ENCODE data around the gene ITGA8. TPM values are rescaled to one million over a fixed set of nuclear protein-coding genes. Genes with fewer than 3 reads are reported as not detected.

Gene ITGA8
- total RNA-seq, 1 experiment from 2014 or later: 0.02 TPM

DNA sequence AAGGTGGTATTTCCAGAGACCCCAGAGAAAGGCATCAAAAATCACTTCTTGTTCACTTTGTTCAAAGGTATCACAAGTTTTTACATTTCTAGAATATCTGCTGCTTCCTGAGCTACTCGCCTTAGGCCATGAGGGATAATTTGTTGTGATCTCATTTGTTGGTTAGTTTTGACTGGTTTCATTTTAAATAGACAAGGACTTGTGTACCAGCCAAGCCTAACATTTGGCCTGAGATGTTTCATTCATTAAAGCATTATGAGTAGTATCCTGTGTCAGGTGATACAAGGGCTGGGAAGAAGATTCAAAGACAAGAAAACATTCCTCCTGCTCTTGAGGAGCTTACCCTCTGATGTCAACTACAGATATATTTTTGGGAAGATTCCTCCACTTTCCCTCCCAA is 178.3 kb downstream of the ITGA8 start:
- no peaks in the 10 kb centered on the region for H3K9me2 ChIP-seq (ENCODE audit: insufficient read depth)
- no peak overlapping the region for H3K27ac ChIP-seq (ENCODE audit: low read depth, low read length)
- POLR2A ChIA-PET: no interaction called here
- H3K4me1 ChIP-seq (ENCODE audit: control insufficient read depth in 1 of 2, insufficient read depth in 2 of 2, low read length in 2 of 2): no peaks in the 10 kb centered on the region
- intact Hi-C loops (cut with micrococcal nuclease): no loop called here
- DNase-seq (ENCODE audit: low read depth, low spot score): no peak
- no peak overlapping the region for H2AFZ ChIP-seq (ENCODE audit: low read depth, low read length, poor library complexity, severe bottlenecking)
- CTCF ChIA-PET: no interaction called here
- H3K9me3 ChIP-seq (ENCODE audit: control insufficient read depth in 1 of 2, insufficient read depth in 1 of 2, low read depth in 1 of 2, low read length in 2 of 2): no peaks in the 10 kb centered on the region
- RAD21 ChIA-PET (ENCODE audit: low non-redundant PET in 1 of 2, low total read pairs in 2 of 2, uncharacterized antibody in 2 of 2, unreplicated experiment in 2 of 2): no interaction called here
- H3K9ac ChIP-seq (ENCODE audit: low read length): no peak overlapping the region
- no peaks in the 10 kb centered on the region for H3K79me2 ChIP-seq (ENCODE audit: insufficient read depth, low read length)
- no peak overlapping the region for H3K4me2 ChIP-seq (ENCODE audit: low read length)
- TF ChIP-seq EZH2 (IDR thresholded peaks at IDR 0.05): no peak
- no peak for TF ChIP-seq SRF (IDR thresholded peaks at IDR 0.05; ENCODE audit: low read depth)
- TF ChIP-seq SP1 (IDR thresholded peaks at IDR 0.05; ENCODE audit: low read depth): no peak
- TF ChIP-seq, protein P1, sequence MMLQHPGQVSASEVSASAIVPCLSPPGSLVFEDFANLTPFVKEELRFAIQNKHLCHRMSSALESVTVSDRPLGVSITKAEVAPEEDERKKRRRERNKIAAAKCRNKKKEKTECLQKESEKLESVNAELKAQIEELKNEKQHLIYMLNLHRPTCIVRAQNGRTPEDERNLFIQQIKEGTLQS (IDR thresholded peaks at IDR 0.05): no peak
- no peak for TF ChIP-seq SIN3A (IDR thresholded peaks at IDR 0.05; ENCODE audit: low read depth)
- no peak for TF ChIP-seq TCF7L2 (IDR thresholded peaks at IDR 0.05; ENCODE audit: borderline replicate concordance, extremely low read depth, insufficient read depth, insufficient read length)
- no peak overlapping the region for H3K4me3 ChIP-seq (replicated peaks in 1 of 2; ENCODE audit: low read depth in 1 of 2, low read length in 2 of 2)
- no peaks in the 10 kb centered on the region for H3K36me3 ChIP-seq (ENCODE audit: control insufficient read depth in 1 of 2, insufficient read depth in 2 of 2, low read length in 2 of 2)
- H4K20me1 ChIP-seq (ENCODE audit: insufficient read depth): no peaks in the 10 kb centered on the region
- H3K27me3 ChIP-seq (ENCODE audit: insufficient read depth, low read length): peaks cover 16% of the 10 kb centered on the region
- no TSS peak for BruUV-seq (replicated peaks)
- no peak for ATAC-seq

DNA sequence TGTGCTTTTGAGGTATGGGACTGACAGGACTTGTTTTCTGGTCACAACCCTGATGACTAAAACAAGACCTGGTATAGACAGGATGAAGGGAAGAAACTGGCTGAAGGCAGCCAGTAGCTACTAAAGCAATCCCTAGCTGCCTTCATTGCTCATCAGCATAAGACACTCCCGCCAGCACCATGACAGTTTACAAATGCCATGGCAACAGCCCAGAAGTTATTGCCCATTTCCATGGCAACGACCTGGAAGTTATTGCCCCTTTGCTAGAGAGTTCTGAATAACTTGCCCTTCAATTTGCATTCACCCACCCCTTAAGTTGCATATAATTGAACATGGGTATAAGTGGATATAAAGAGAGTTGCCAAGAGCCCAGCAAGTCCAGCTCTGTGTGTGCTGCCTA is 179.0 kb downstream of the ITGA8 start:
- intact Hi-C loops (cut with micrococcal nuclease): no loop called here
- Histone ChIP-seq H3K27me3 (ENCODE audit: insufficient read depth, low read length) (peaks cover 19% of the 10 kb centered on the region), H3K36me3 (ENCODE audit: control insufficient read depth in 1 of 2, insufficient read depth in 2 of 2, low read length in 2 of 2) (no peaks in the 10 kb centered on the region), H3K4me3 (replicated peaks in 1 of 2; ENCODE audit: low read depth in 1 of 2, low read length in 2 of 2) (no peak overlapping the region), H3K27ac (ENCODE audit: low read depth, low read length) (no peak overlapping the region), H3K4me2 (ENCODE audit: low read length) (no peak overlapping the region), H3K79me2 (ENCODE audit: insufficient read depth, low read length) (no peaks in the 10 kb centered on the region), H2AFZ (ENCODE audit: low read depth, low read length, poor library complexity, severe bottlenecking) (no peak overlapping the region), H4K20me1 (ENCODE audit: insufficient read depth) (no peaks in the 10 kb centered on the region), H3K9ac (ENCODE audit: low read length) (no peak overlapping the region), H3K9me2 (ENCODE audit: insufficient read depth) (no peaks in the 10 kb centered on the region), H3K9me3 (ENCODE audit: control insufficient read depth in 1 of 2, insufficient read depth in 1 of 2, low read depth in 1 of 2, low read length in 2 of 2) (no peaks in the 10 kb centered on the region), H3K4me1 (ENCODE audit: control insufficient read depth in 1 of 2, insufficient read depth in 2 of 2, low read length in 2 of 2) (no peaks in the 10 kb centered on the region)
- POLR2A ChIA-PET: no interaction called here
- TF ChIP-seq RAD21 (IDR thresholded peaks at IDR 0.05; ENCODE audit: low read depth) (no peak), ZFX (IDR thresholded peaks at IDR 0.05) (no peak), YY1 (IDR thresholded peaks at IDR 0.05; ENCODE audit: extremely low read depth, insufficient replicate concordance, low read depth, low read length) (no peak), CEBPB (IDR thresholded peaks at IDR 0.05; ENCODE audit: low read depth) (no peak), JUND (IDR thresholded peaks at IDR 0.05) (no peak), CBX3 (IDR thresholded peaks at IDR 0.05; ENCODE audit: low read depth) (no peak), TCF7L2 (IDR thresholded peaks at IDR 0.05; ENCODE audit: borderline replicate concordance, extremely low read depth, insufficient read depth, insufficient read length) (no peak), EZH2phosphoT487 (IDR thresholded peaks at IDR 0.05; ENCODE audit: borderline replicate concordance) (no peak), EZH2 (IDR thresholded peaks at IDR 0.05) (no peak), ELF1 (IDR thresholded peaks at IDR 0.05; ENCODE audit: borderline replicate concordance, low read depth) (no peak), SRF (IDR thresholded peaks at IDR 0.05; ENCODE audit: low read depth) (no peak)
- TF ChIP-seq, protein P1 (IDR thresholded peaks at IDR 0.05): no peak
- TF ChIP-seq, protein P2, sequence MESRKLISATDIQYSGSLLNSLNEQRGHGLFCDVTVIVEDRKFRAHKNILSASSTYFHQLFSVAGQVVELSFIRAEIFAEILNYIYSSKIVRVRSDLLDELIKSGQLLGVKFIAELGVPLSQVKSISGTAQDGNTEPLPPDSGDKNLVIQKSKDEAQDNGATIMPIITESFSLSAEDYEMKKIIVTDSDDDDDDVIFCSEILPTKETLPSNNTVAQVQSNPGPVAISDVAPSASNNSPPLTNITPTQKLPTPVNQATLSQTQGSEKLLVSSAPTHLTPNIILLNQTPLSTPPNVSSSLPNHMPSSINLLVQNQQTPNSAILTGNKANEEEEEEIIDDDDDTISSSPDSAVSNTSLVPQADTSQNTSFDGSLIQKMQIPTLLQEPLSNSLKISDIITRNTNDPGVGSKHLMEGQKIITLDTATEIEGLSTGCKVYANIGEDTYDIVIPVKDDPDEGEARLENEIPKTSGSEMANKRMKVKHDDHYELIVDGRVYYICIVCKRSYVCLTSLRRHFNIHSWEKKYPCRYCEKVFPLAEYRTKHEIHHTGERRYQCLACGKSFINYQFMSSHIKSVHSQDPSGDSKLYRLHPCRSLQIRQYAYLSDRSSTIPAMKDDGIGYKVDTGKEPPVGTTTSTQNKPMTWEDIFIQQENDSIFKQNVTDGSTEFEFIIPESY (IDR thresholded peaks at IDR 0.05; ENCODE audit: extremely low read depth, insufficient replicate concordance, low read length): no peak
- DNase-seq (ENCODE audit: low read depth, low spot score) (no peak), ATAC-seq (no peak)
- BruUV-seq (replicated peaks): no TSS peak
- CTCF ChIA-PET: no interaction called here
- RAD21 ChIA-PET (ENCODE audit: low non-redundant PET in 1 of 2, low total read pairs in 2 of 2, uncharacterized antibody in 2 of 2, unreplicated experiment in 2 of 2): no interaction called here
